HepG2 (cell line): ENCODE results near the gene PAK2. TPM values are rescaled to one million over a fixed set of nuclear protein-coding genes. Genes with fewer than 3 reads are reported as not detected.

Source experiments
- ARNTL ChIP-seq: sonication (generic); formaldehyde crosslinking; IDR thresholded peaks from 2 replicates; pipeline ENCODE4 v1.4.0; 2020; ENCODE audit warnings: mild to moderate bottlenecking, missing genetic modification reagents
- BORCS8-MEF2B ChIP-seq: sonication (generic); formaldehyde crosslinking; IDR thresholded peaks from 2 replicates; pipeline ENCODE4 v1.8.0; 2022; ENCODE audit warnings: mild to moderate bottlenecking, missing genetic modification reagents
- CHCHD3 ChIP-seq: sonication (generic); formaldehyde crosslinking; IDR thresholded peaks from 2 replicates; pipeline ENCODE4 v1.8.0; 2022; ENCODE audit warnings: mild to moderate bottlenecking, missing genetic modification reagents, moderate library complexity
- EHMT2 ChIP-seq: fragments of 200-600 bp; sonication (generic); IDR thresholded peaks from 2 replicates; pipeline ENCODE4 v1.7.0; 2017; ENCODE audit warnings: antibody characterized with exemption, low read depth, low read length, borderline replicate concordance
- MXD3 ChIP-seq: IDR thresholded peaks from 2 replicates; pipeline ENCODE4 v1.6.1; 2016; ENCODE audit warnings: mild to moderate bottlenecking, missing biosample characterization, missing genetic modification reagents
- NRL ChIP-seq: sonication (generic); formaldehyde crosslinking; IDR thresholded peaks from 2 replicates; pipeline ENCODE4 v1.5.0; 2020; ENCODE audit warnings: missing genetic modification reagents, mild to moderate bottlenecking, moderate library complexity, borderline replicate concordance
- PAWR ChIP-seq: sonication (generic); formaldehyde crosslinking; IDR thresholded peaks from 2 replicates; pipeline ENCODE4 v1.4.0; 2020; ENCODE audit warnings: missing genetic modification reagents, mild to moderate bottlenecking, borderline replicate concordance
- SKIL ChIP-seq: sonication (generic); formaldehyde crosslinking; IDR thresholded peaks from 2 replicates; pipeline ENCODE4 v1.8.0; 2022; ENCODE audit warnings: missing genetic modification reagents, mild to moderate bottlenecking, moderate library complexity, borderline replicate concordance
- YY1 ChIP-seq: IDR thresholded peaks from 2 replicates; pipeline ENCODE4 v1.6.1; 2011; ENCODE audit warnings: low read length, low read depth, moderate library complexity, mild to moderate bottlenecking; ENCODE audit not compliant: insufficient read depth, insufficient replicate concordance
- ZFP82 ChIP-seq: sonication (generic); formaldehyde crosslinking; IDR thresholded peaks from 2 replicates; pipeline ENCODE4 v1.5.1; 2020; ENCODE audit warnings: mild to moderate bottlenecking, missing genetic modification reagents, borderline replicate concordance
- ZNF12 ChIP-seq: sonication (generic); formaldehyde crosslinking; IDR thresholded peaks from 2 replicates; pipeline ENCODE4 v1.5.0; 2020; ENCODE audit warnings: missing genetic modification reagents
- ZNF333 ChIP-seq: sonication (generic); formaldehyde crosslinking; IDR thresholded peaks from 2 replicates; pipeline ENCODE4 v1.4.0; 2020; ENCODE audit warnings: mild to moderate bottlenecking, missing genetic modification reagents, borderline replicate concordance
- ZNF615 ChIP-seq: sonication (generic); formaldehyde crosslinking; IDR thresholded peaks from 2 replicates; pipeline ENCODE4 v1.5.0; 2020; ENCODE audit warnings: mild to moderate bottlenecking, missing genetic modification reagents, borderline replicate concordance
- ZNF660 ChIP-seq: sonication (generic); formaldehyde crosslinking; IDR thresholded peaks from 2 replicates; pipeline ENCODE4 v1.5.1; 2020; ENCODE audit warnings: mild to moderate bottlenecking, low read depth, missing genetic modification reagents, borderline replicate concordance
- ZSCAN21 ChIP-seq: sonication (generic); formaldehyde crosslinking; IDR thresholded peaks from 2 replicates; pipeline ENCODE4 v1.8.0; 2022; ENCODE audit warnings: mild to moderate bottlenecking, missing genetic modification reagents, moderate library complexity, borderline replicate concordance
- polyA plus RNA-seq, 8 experiments: library from polyadenylated mRNA; depleted of rRNA in 3 of 8; stranded (reverse) in 7 of 8; unstranded in 1 of 8; fragments of >200 nt; fragmentation: Illumina TruSeq in 4 of 8; extraction: Trizol in 4 of 8; gene quantifications; 2 replicates each; pipeline versions ENCODE4 v1.2.1 to v1.2.3, GENCODE V29; 2011 to 2016; ENCODE audit warnings: low read depth in 4 of 8, missing spikeins in 1 of 8, mixed read lengths in 1 of 8; ENCODE audit not compliant: insufficient read depth in 1 of 8
- total RNA-seq, 5 experiments: library from RNA; depleted of rRNA; stranded (reverse); fragments of >200 nt; fragmentation: Illumina TruSeq; extraction: Trizol; gene quantifications; 2 replicates each; pipeline ENCODE4 v1.2.3, GENCODE V29; 2016; ENCODE audit warnings: low read depth in 1 of 5
- TF ChIP-seq, protein P1 (sequence below): sonication (generic); formaldehyde crosslinking; conservative IDR thresholded peaks from 2 replicates; pipeline ENCODE4 v1.4.0; 2020; ENCODE audit warnings: missing genetic modification reagents
- TF ChIP-seq, protein P2 (sequence below): sonication (generic); formaldehyde crosslinking; IDR thresholded peaks from 2 replicates; pipeline ENCODE4 v1.4.0; 2020; ENCODE audit warnings: missing genetic modification reagents

The PAK2 gene
- total and polyA plus RNA-seq, 2 of the 13 experiments (the other 11 are each of a cell fraction or from before 2014, with no cell fraction given), result 23.0 to 24.7 TPM

DNA sequence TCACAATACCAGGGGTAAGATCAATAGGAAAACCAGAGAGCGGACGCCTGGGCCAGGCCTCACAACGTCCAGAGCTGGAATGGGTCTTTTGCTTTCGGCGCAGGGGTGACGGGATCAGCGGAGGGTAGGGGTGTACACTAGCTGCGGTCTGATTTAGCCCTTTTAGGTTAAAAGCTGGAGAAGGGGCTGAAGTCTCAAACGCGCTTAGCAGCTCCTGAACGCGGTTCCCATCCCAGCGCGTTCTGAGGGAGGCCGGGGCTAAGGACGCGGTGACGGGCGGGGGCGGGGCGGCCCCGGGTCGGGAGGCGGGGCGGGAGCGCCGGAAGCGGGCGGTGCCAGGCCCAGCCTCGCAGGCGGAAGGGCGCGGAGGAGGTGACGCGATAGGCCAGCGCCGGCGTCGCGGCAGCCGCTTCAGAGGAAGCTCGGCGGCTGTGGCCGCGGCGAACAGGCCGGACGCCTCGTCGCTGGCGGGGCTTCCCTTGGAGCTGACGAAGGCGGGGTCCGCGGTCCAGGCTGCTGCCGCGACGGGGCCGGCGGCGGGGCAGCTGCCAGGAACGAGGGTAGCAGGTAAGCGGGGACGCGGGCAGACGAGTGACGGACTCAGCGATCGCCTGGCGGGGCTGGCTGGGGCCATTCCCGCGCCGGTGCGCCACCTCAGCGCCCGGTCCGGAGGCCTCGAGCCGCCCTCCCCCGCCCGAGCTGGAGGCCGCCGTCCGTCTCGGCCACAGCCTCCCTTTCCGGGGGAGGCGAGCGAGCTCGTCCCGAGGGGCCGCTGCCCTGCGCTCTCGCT, 128.0 kb downstream of the PAK2 start, which contains the start of gene SENP5 (continued):
- TF ChIP-seq EHMT2 (no peak), ZNF333 (CRISPR knock-in tag) (peak; percentile 58; the same call in 1 of the 2 replicates), ARNTL (CRISPR knock-in tag) (peak; percentile 58; the same call in 1 of the 2 replicates), CHCHD3 (CRISPR knock-in tag) (0 out of 2 replicates have a peak, but pooled peaks have one; percentile 22), ZSCAN21 (CRISPR knock-in tag) (peak; percentile 76), PAWR (CRISPR knock-in tag) (no peak), MXD3 (CRISPR knock-in tag) (0 out of 2 replicates have a peak, but pooled peaks have one; percentile 48), ZNF12 (CRISPR knock-in tag) (no peak), ZNF660 (CRISPR knock-in tag) (no peak), ZFP82 (CRISPR knock-in tag) (no peak; the same call in 1 of the 2 replicates), ZNF615 (CRISPR knock-in tag) (0 out of 2 replicates have a peak, but pooled peaks have one; percentile 58), SKIL (no peak), YY1 (peak; percentile 60), BORCS8-MEF2B (CRISPR knock-in tag) (peak; percentile 41; the same call in 1 of the 2 replicates), NRL (CRISPR knock-in tag) (no peak)
- TF ChIP-seq, protein P1, sequence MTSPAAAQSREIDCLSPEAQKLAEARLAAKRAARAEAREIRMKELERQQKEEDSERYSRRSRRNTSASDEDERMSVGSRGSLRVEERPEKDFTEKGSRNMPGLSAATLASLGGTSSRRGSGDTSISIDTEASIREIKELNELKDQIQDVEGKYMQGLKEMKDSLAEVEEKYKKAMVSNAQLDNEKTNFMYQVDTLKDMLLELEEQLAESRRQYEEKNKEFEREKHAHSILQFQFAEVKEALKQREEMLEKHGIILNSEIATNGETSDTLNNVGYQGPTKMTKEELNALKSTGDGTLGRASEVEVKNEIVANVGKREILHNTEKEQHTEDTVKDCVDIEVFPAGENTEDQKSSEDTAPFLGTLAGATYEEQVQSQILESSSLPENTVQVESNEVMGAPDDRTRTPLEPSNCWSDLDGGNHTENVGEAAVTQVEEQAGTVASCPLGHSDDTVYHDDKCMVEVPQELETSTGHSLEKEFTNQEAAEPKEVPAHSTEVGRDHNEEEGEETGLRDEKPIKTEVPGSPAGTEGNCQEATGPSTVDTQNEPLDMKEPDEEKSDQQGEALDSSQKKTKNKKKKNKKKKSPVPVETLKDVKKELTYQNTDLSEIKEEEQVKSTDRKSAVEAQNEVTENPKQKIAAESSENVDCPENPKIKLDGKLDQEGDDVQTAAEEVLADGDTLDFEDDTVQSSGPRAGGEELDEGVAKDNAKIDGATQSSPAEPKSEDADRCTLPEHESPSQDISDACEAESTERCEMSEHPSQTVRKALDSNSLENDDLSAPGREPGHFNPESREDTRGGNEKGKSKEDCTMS (CRISPR knock-in tag), result no peak
- TF ChIP-seq, protein P2, sequence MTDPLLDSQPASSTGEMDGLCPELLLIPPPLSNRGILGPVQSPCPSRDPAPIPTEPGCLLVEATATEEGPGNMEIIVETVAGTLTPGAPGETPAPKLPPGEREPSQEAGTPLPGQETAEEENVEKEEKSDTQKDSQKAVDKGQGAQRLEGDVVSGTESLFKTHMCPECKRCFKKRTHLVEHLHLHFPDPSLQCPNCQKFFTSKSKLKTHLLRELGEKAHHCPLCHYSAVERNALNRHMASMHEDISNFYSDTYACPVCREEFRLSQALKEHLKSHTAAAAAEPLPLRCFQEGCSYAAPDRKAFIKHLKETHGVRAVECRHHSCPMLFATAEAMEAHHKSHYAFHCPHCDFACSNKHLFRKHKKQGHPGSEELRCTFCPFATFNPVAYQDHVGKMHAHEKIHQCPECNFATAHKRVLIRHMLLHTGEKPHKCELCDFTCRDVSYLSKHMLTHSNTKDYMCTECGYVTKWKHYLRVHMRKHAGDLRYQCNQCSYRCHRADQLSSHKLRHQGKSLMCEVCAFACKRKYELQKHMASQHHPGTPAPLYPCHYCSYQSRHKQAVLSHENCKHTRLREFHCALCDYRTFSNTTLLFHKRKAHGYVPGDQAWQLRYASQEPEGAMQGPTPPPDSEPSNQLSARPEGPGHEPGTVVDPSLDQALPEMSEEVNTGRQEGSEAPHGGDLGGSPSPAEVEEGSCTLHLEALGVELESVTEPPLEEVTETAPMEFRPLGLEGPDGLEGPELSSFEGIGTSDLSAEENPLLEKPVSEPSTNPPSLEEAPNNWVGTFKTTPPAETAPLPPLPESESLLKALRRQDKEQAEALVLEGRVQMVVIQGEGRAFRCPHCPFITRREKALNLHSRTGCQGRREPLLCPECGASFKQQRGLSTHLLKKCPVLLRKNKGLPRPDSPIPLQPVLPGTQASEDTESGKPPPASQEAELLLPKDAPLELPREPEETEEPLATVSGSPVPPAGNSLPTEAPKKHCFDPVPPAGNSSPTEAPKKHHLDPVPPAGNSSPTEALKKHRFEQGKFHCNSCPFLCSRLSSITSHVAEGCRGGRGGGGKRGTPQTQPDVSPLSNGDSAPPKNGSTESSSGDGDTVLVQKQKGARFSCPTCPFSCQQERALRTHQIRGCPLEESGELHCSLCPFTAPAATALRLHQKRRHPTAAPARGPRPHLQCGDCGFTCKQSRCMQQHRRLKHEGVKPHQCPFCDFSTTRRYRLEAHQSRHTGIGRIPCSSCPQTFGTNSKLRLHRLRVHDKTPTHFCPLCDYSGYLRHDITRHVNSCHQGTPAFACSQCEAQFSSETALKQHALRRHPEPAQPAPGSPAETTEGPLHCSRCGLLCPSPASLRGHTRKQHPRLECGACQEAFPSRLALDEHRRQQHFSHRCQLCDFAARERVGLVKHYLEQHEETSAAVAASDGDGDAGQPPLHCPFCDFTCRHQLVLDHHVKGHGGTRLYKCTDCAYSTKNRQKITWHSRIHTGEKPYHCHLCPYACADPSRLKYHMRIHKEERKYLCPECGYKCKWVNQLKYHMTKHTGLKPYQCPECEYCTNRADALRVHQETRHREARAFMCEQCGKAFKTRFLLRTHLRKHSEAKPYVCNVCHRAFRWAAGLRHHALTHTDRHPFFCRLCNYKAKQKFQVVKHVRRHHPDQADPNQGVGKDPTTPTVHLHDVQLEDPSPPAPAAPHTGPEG, result no peak
